Thoracic aorta (tissue), 2 donors: Measurements from ENCODE around the gene ZBTB21. TPM values are rescaled to one million over a fixed set of nuclear protein-coding genes. Genes with fewer than 3 reads are reported as not detected.

Experiments
- ATAC-seq: fragments of 150-250 bp; one replicate; pipeline ENCODE4 v1.8.0; 2017; ENCODE audit warnings: low read depth; ENCODE audit not compliant: insufficient number of reproducible peaks, low FRiP score
- DNase-seq: peaks from one replicate; pipeline ENCODE4 v3.0.0-alpha.2; 2020; ENCODE audit warnings: low spot score
- H3K27ac ChIP-seq, 2 donors: fragments of 200-600 bp; sonication (generic); 1 replicate in 1 of 2; 2 replicates in 1 of 2; pipeline ENCODE4 v1.5.1; 2016; ENCODE audit warnings: mild to moderate bottlenecking in 2 of 2, moderate library complexity in 2 of 2
- H3K27me3 ChIP-seq: fragments of 200-600 bp; sonication (generic); replicated peaks from 2 replicates; pipeline ENCODE4 v1.6.0; 2016; ENCODE audit warnings: mild to moderate bottlenecking; ENCODE audit not compliant: insufficient read depth
- H3K36me3 ChIP-seq: fragments of 200-600 bp; sonication (generic); one replicate; pipeline ENCODE4 v1.5.1; 2016
- H3K4me1 ChIP-seq, 2 donors: fragments of 200-600 bp; sonication (generic); 1 replicate in 1 of 2; 2 replicates in 1 of 2; pipeline versions ENCODE4 v1.5.1 to v1.6.0; 2016; ENCODE audit warnings: low read depth in 2 of 2, mild to moderate bottlenecking in 1 of 2; ENCODE audit not compliant: control insufficient read depth in 1 of 2
- H3K4me3 ChIP-seq: fragments of 200-600 bp; sonication (generic); 2 replicates; pipeline ENCODE4 v1.5.1; 2016; ENCODE audit warnings: mild to moderate bottlenecking
- H3K9me3 ChIP-seq: fragments of 200-600 bp; sonication (generic); 2 replicates; pipeline ENCODE4 v1.5.1; 2016
- CTCF ChIP-seq: fragments of 200-600 bp; sonication (generic); IDR thresholded peaks from one replicate; pipeline ENCODE4 v1.5.1; 2019; ENCODE audit warnings: antibody characterized with exemption
- total RNA-seq, 2 donors: library from RNA; depleted of rRNA; stranded (reverse); fragments of >200 nt; gene quantifications; one replicate each; pipeline versions ENCODE4 v1.1.0 to v1.2.3, GENCODE V29; 2016

The ZBTB21 gene
- total RNA-seq, 2 donors from 2014 or later = 16.5 to 23.8 TPM

- Histone ChIP-seq H3K4me3 (no peak overlapping the region), H3K36me3 (no peaks in the 10 kb centered on the region), H3K27me3 (no peaks in the 10 kb centered on the region), H3K27ac (peak overlapping the region; percentile 88 to 91), H3K4me1 (peaks cover 12 to 37% of the 10 kb centered on the region in 2 donors), H3K9me3 (no peaks in the 10 kb centered on the region)
- ATAC-seq (peak; percentile 69), DNase-seq (peak; percentile 54)
- peak; percentile 45 for TF ChIP-seq CTCF
Observed at GRCh38 chr21:41957991-41958766, 52.0 kb downstream of the ZBTB21 start.

- H3K4me3 ChIP-seq = no peak overlapping the region
- no peaks in the 10 kb centered on the region for H3K9me3 ChIP-seq
- ATAC-seq = no peak
- no peak for TF ChIP-seq CTCF
- no peaks in the 10 kb centered on the region for H3K36me3 ChIP-seq
- no peak for DNase-seq
- peaks cover 12 to 44% of the 10 kb centered on the region in 2 donors for H3K4me1 ChIP-seq
- H3K27ac ChIP-seq = peak overlapping the region; percentile 88 to 91
- no peaks in the 10 kb centered on the region for H3K27me3 ChIP-seq
Observed at GRCh38 chr21:41956926-41957729, 53.0 kb downstream of the ZBTB21 start.

GRCh38 chr21:41955516-41955915 lies 54.6 kb downstream of the ZBTB21 start:
- TF ChIP-seq CTCF = no peak
- H3K27ac ChIP-seq = no peak overlapping the region
- no peaks in the 10 kb centered on the region for H3K36me3 ChIP-seq
- no peak for DNase-seq
- no peak overlapping the region for H3K4me3 ChIP-seq
- peaks cover 20 to 59% of the 10 kb centered on the region in 2 donors for H3K4me1 ChIP-seq
- H3K27me3 ChIP-seq = no peaks in the 10 kb centered on the region
- no peak for ATAC-seq
- H3K9me3 ChIP-seq = no peaks in the 10 kb centered on the region

- TF ChIP-seq CTCF = no peak
- ATAC-seq = no peak
- Histone ChIP-seq H3K27ac (peak overlapping the region; percentile 67 to 71), H3K4me3 (no peak overlapping the region), H3K36me3 (no peaks in the 10 kb centered on the region), H3K9me3 (no peaks in the 10 kb centered on the region), H3K27me3 (no peaks in the 10 kb centered on the region), H3K4me1 (peaks cover 20 to 60% of the 10 kb centered on the region in 2 donors)
- no peak for DNase-seq
Observed at GRCh38 chr21:41954654-41955499, 55.3 kb downstream of the ZBTB21 start.
